OCI-LY1 (cell line): ENCODE measurements around the gene DGKD.
"Not testable (repeated sequence)": the region's sequence is repeated elsewhere in the genome, so short reads cannot be mapped to it uniquely, and the experiment has no call there.

Experiments used
- H2AFZ ChIP-seq: fragments of 200-600 bp; sonication (generic), shearing (Covaris generic); 2 replicates; pipeline ENCODE4 v1.6.0; 2014; ENCODE audit warnings: antibody characterized with exemption, mild to moderate bottlenecking, low read length
- H3F3A ChIP-seq: fragments of 200-600 bp; sonication (generic), shearing (Covaris generic); 2 replicates; pipeline ENCODE4 v1.6.0; 2014; ENCODE audit warnings: mild to moderate bottlenecking, antibody characterized with exemption, low read length, moderate library complexity; ENCODE audit not compliant: insufficient read depth
- H3K27ac ChIP-seq: fragments of 200-600 bp; sonication (generic); 2 replicates; pipeline ENCODE4 v1.5.1; 2014; ENCODE audit warnings: low read length, mixed run types, mild to moderate bottlenecking, low read depth; ENCODE audit not compliant: poor library complexity, severe bottlenecking
- H3K27me3 ChIP-seq: fragments of 200-600 bp; sonication (generic); 2 replicates; pipeline ENCODE4 v1.6.0; 2014; ENCODE audit warnings: antibody characterized with exemption, mild to moderate bottlenecking, low read length, moderate library complexity; ENCODE audit not compliant: insufficient read depth
- H3K36me3 ChIP-seq: fragments of 200-600 bp; sonication (generic); 2 replicates; pipeline ENCODE4 v1.6.1; 2014; ENCODE audit warnings: mild to moderate bottlenecking, antibody characterized with exemption, low read length, moderate library complexity, mixed read lengths; ENCODE audit not compliant: insufficient read depth
- H3K4me1 ChIP-seq: fragments of 200-600 bp; sonication (generic); 2 replicates; pipeline ENCODE4 v1.5.1; 2014; ENCODE audit warnings: mild to moderate bottlenecking, low read length, moderate library complexity; ENCODE audit not compliant: insufficient read depth, severe bottlenecking
- H3K4me2 ChIP-seq: fragments of 200-600 bp; sonication (generic), shearing (Covaris generic); 2 replicates; pipeline ENCODE4 v1.6.1; 2014; ENCODE audit warnings: low read length
- H3K4me3 ChIP-seq: fragments of 200-600 bp; sonication (generic); 2 replicates; pipeline ENCODE4 v1.5.1; 2014; ENCODE audit warnings: low read length, low read depth, mild to moderate bottlenecking, mixed read lengths; ENCODE audit not compliant: poor library complexity, severe bottlenecking
- H3K79me2 ChIP-seq: fragments of 200-600 bp; shearing (Covaris generic); 2 replicates; pipeline ENCODE4 v1.6.1; 2016; ENCODE audit warnings: mixed run types, low read length, mixed read lengths; ENCODE audit not compliant: insufficient read depth
- H3K9ac ChIP-seq: fragments of 200-600 bp; sonication (generic), shearing (Covaris generic); 2 replicates; pipeline ENCODE4 v1.6.1; 2014; ENCODE audit warnings: mild to moderate bottlenecking, low read length, mixed read lengths
- H3K9me2 ChIP-seq: fragments of 200-600 bp; sonication (generic), shearing (Covaris generic); 2 replicates; pipeline ENCODE4 v1.6.1; 2014; ENCODE audit warnings: low read depth, mild to moderate bottlenecking, low read length, mixed read lengths
- H3K9me3 ChIP-seq: fragments of 200-600 bp; shearing (Covaris generic); 2 replicates; pipeline ENCODE4 v1.6.1; 2014; ENCODE audit warnings: low read length, mixed read lengths
- H4K20me1 ChIP-seq: fragments of 200-600 bp; sonication (generic), shearing (Covaris generic); 2 replicates; pipeline ENCODE4 v1.6.0; 2016; ENCODE audit warnings: mild to moderate bottlenecking, low read length; ENCODE audit not compliant: insufficient read depth
- EZH2 ChIP-seq: fragments of 200-600 bp; sonication (generic), shearing (Covaris generic); IDR thresholded peaks from 2 replicates; pipeline ENCODE4 v1.8.0; 2017; ENCODE audit warnings: borderline replicate concordance, mixed run types, mild to moderate bottlenecking, antibody characterized with exemption, low read length, moderate library complexity, mixed read lengths
- TF ChIP-seq, protein P1 (sequence below): fragments of 200-600 bp; sonication (generic), shearing (Covaris generic); IDR thresholded peaks from 2 replicates; pipeline ENCODE4 v1.5.1; 2017; ENCODE audit warnings: mild to moderate bottlenecking, antibody characterized with exemption, low read length, moderate library complexity, mixed read lengths

DGKD gene

GRCh38 chr2:233389601-233390125 lies 35.4 kb downstream of the DGKD start:
- TF ChIP-seq EZH2, result no peak
- TF ChIP-seq, protein P1, sequence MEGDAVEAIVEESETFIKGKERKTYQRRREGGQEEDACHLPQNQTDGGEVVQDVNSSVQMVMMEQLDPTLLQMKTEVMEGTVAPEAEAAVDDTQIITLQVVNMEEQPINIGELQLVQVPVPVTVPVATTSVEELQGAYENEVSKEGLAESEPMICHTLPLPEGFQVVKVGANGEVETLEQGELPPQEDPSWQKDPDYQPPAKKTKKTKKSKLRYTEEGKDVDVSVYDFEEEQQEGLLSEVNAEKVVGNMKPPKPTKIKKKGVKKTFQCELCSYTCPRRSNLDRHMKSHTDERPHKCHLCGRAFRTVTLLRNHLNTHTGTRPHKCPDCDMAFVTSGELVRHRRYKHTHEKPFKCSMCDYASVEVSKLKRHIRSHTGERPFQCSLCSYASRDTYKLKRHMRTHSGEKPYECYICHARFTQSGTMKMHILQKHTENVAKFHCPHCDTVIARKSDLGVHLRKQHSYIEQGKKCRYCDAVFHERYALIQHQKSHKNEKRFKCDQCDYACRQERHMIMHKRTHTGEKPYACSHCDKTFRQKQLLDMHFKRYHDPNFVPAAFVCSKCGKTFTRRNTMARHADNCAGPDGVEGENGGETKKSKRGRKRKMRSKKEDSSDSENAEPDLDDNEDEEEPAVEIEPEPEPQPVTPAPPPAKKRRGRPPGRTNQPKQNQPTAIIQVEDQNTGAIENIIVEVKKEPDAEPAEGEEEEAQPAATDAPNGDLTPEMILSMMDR, result no peak
- H3K9me3 ChIP-seq, result no peaks in the 10 kb centered on the region
- peaks cover 23% of the 10 kb centered on the region for H3K4me1 ChIP-seq
- peaks cover 11% of the 10 kb centered on the region for H3K36me3 ChIP-seq
- no peaks in the 10 kb centered on the region for H4K20me1 ChIP-seq
- H3K79me2 ChIP-seq, result no peaks in the 10 kb centered on the region
- no peak overlapping the region for H3K4me3 ChIP-seq
- no peak overlapping the region for H3K27ac ChIP-seq
- H3F3A ChIP-seq, result no peaks in the 10 kb centered on the region
- H3K9me2 ChIP-seq, result no peaks in the 10 kb centered on the region
- H2AFZ ChIP-seq, result no peak overlapping the region
- H3K4me2 ChIP-seq, result no peak overlapping the region
- H3K27me3 ChIP-seq, result peaks cover 5% of the 10 kb centered on the region; the same call in 1 of the 2 replicates
- H3K9ac ChIP-seq, result no peak overlapping the region

- no peaks in the 10 kb centered on the region for H3K27me3 ChIP-seq
- no peak overlapping the region for H3K27ac ChIP-seq
- no peaks in the 10 kb centered on the region for H3K9me3 ChIP-seq
- H3K4me1 ChIP-seq, result no peaks in the 10 kb centered on the region
- H3K79me2 ChIP-seq, result no peaks in the 10 kb centered on the region
- no peak overlapping the region for H2AFZ ChIP-seq
- no peak overlapping the region for H3K4me3 ChIP-seq
- H3K9ac ChIP-seq, result no peak overlapping the region
- H3K36me3 ChIP-seq, result peaks cover 4% of the 10 kb centered on the region; the same call in 1 of the 2 replicates
- no peak for TF ChIP-seq EZH2
- TF ChIP-seq, protein P1, result no peak
- no peaks in the 10 kb centered on the region for H3K9me2 ChIP-seq
- H3K4me2 ChIP-seq, result no peak overlapping the region
- H4K20me1 ChIP-seq, result no peaks in the 10 kb centered on the region
- no peaks in the 10 kb centered on the region for H3F3A ChIP-seq
Measured at GRCh38 chr2:233395687-233396086, 41.4 kb downstream of the DGKD start.

DNA sequence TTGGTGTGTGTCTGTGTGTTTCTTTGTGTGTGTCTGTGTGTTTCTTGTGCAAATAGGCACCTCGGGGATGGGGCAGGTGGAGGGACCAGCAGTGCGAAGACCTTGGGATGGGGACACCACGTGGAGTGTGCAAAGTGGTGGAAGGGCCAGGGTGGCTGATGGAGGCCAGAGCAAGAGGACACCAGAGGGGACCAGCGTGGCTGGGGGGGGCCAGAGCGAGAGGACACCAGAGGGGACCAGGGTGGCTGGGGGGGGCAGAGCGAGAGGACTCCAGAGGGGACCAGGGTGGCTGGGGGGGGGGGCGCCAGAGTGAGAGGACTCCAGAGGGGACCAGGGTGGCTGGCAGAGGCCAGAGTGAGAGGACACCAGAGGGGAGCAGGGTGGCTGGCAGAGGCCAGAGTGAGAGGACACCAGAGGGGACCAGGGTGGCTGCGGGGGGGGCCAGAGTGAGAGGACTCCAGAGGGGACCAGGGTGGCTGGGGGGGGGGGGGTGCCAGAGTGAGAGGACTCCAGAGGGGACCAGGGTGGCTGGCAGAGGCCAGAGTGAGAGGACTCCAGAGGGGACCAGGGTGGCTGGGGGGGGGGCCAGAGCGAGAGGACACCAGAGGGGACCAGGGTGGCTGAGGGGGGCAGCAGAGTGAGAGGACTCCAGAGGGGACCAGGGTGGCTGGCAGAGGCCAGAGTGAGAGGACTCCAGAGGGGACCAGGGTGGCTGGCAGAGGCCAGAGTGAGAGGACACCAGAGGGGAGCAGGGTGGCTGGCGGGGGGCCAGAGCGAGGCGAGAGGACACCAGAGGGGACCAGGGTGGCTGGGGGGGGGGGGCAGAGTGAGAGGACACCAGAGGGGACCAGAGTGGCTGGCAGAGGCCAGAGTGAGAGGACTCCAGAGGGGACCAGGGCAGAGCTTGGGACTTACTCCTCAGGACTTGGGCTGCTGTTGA lies 42.7 kb downstream of the DGKD start:
- H3K9me2 ChIP-seq, H3K9ac ChIP-seq, H3K9me3 ChIP-seq, H3K4me3 ChIP-seq, H3K36me3 ChIP-seq, H4K20me1 ChIP-seq, H3K4me1 ChIP-seq, H3K79me2 ChIP-seq, H3F3A ChIP-seq, H2AFZ ChIP-seq, H3K27ac ChIP-seq, H3K27me3 ChIP-seq, H3K4me2 ChIP-seq: not testable (repeated sequence)
